ENCODE measurements around the gene PSMC4. TPM values are rescaled to one million over a fixed set of nuclear protein-coding genes. Genes with fewer than 3 reads are reported as not detected.

Gene PSMC4
- polyA plus RNA-seq, 1 donor, result 73.7 TPM

GRCh38 chr19:40005691-40006272, 34.8 kb downstream of the PSMC4 start:
- DNase-seq, result no peak
- H3K27ac ChIP-seq (ENCODE audit: low read length), result no peak overlapping the region
- no peaks in the 10 kb centered on the region for H3K9me3 ChIP-seq (ENCODE audit: control insufficient read depth, low read depth, low read length)
- WGBS (ENCODE audit: insufficient coverage, low lambda C conversion rate), result 100% methylated on average over 1 of the region's 4 CpGs
- H3K27me3 ChIP-seq (ENCODE audit: control insufficient read depth, insufficient read depth, low read length), result no peaks in the 10 kb centered on the region
- H3K4me1 ChIP-seq (ENCODE audit: control insufficient read depth, insufficient read depth, low read length), result no peaks in the 10 kb centered on the region
- H3K36me3 ChIP-seq (ENCODE audit: control insufficient read depth, insufficient read depth, low read length), result peaks cover 14% of the 10 kb centered on the region
- H3K4me3 ChIP-seq (ENCODE audit: low read length), result no peak overlapping the region

- Histone ChIP-seq H3K27ac (ENCODE audit: low read length) (no peak overlapping the region), H3K36me3 (ENCODE audit: control insufficient read depth, insufficient read depth, low read length) (peaks cover 14% of the 10 kb centered on the region), H3K27me3 (ENCODE audit: control insufficient read depth, insufficient read depth, low read length) (no peaks in the 10 kb centered on the region), H3K4me3 (ENCODE audit: low read length) (no peak overlapping the region), H3K9me3 (ENCODE audit: control insufficient read depth, low read depth, low read length) (no peaks in the 10 kb centered on the region), H3K4me1 (ENCODE audit: control insufficient read depth, insufficient read depth, low read length) (no peaks in the 10 kb centered on the region)
- no peak for DNase-seq
- WGBS (ENCODE audit: insufficient coverage, low lambda C conversion rate), result no CpG with 5 or more reads among the region's 1 CpG
Measured at GRCh38 chr19:40006273-40006691, 35.3 kb downstream of the PSMC4 start.

- H3K27ac ChIP-seq (ENCODE audit: low read length), result no peak overlapping the region
- no peaks in the 10 kb centered on the region for H3K27me3 ChIP-seq (ENCODE audit: control insufficient read depth, insufficient read depth, low read length)
- H3K4me3 ChIP-seq (ENCODE audit: low read length), result no peak overlapping the region
- DNase-seq, result no peak
- peaks cover 4% of the 10 kb centered on the region for H3K9me3 ChIP-seq (ENCODE audit: control insufficient read depth, low read depth, low read length)
- H3K4me1 ChIP-seq (ENCODE audit: control insufficient read depth, insufficient read depth, low read length), result no peaks in the 10 kb centered on the region
- peaks cover 18% of the 10 kb centered on the region for H3K36me3 ChIP-seq (ENCODE audit: control insufficient read depth, insufficient read depth, low read length)
Measured at GRCh38 chr19:40009674-40010073, 38.7 kb downstream of the PSMC4 start.

GRCh38 chr19:40013991-40014390, 43.0 kb downstream of the PSMC4 start:
- no CpG with 5 or more reads among the region's 4 CpGs for WGBS (ENCODE audit: insufficient coverage, low lambda C conversion rate)
- Histone ChIP-seq H3K9me3 (ENCODE audit: control insufficient read depth, low read depth, low read length) (peaks cover 14% of the 10 kb centered on the region), H3K27ac (ENCODE audit: low read length) (no peak overlapping the region), H3K36me3 (ENCODE audit: control insufficient read depth, insufficient read depth, low read length) (peaks cover 4% of the 10 kb centered on the region), H3K4me1 (ENCODE audit: control insufficient read depth, insufficient read depth, low read length) (no peaks in the 10 kb centered on the region), H3K4me3 (ENCODE audit: low read length) (no peak overlapping the region), H3K27me3 (ENCODE audit: control insufficient read depth, insufficient read depth, low read length) (no peaks in the 10 kb centered on the region)
- no peak for DNase-seq

GRCh38 chr19:40023969-40024368, 53.0 kb downstream of the PSMC4 start:
- Histone ChIP-seq H3K4me3 (ENCODE audit: low read length) (no peak overlapping the region), H3K27me3 (ENCODE audit: control insufficient read depth, insufficient read depth, low read length) (no peaks in the 10 kb centered on the region), H3K36me3 (ENCODE audit: control insufficient read depth, insufficient read depth, low read length) (no peaks in the 10 kb centered on the region), H3K27ac (ENCODE audit: low read length) (no peak overlapping the region), H3K4me1 (ENCODE audit: control insufficient read depth, insufficient read depth, low read length) (no peaks in the 10 kb centered on the region), H3K9me3 (ENCODE audit: control insufficient read depth, low read depth, low read length) (peaks cover 51% of the 10 kb centered on the region)
- WGBS (ENCODE audit: insufficient coverage, low lambda C conversion rate), result no CpG with 5 or more reads among the region's 3 CpGs
- no peak for DNase-seq

- 94% methylated on average over 2 of the region's 4 CpGs for WGBS (ENCODE audit: insufficient coverage, low lambda C conversion rate)
Measured at GRCh38 chr19:40025938-40026596, 55.1 kb downstream of the PSMC4 start.

GRCh38 chr19:40026597-40026970, 55.6 kb downstream of the PSMC4 start:
- Histone ChIP-seq H3K27ac (ENCODE audit: low read length) (no peak overlapping the region), H3K27me3 (ENCODE audit: control insufficient read depth, insufficient read depth, low read length) (no peaks in the 10 kb centered on the region), H3K9me3 (ENCODE audit: control insufficient read depth, low read depth, low read length) (peaks cover 59% of the 10 kb centered on the region), H3K4me1 (ENCODE audit: control insufficient read depth, insufficient read depth, low read length) (no peaks in the 10 kb centered on the region), H3K4me3 (ENCODE audit: low read length) (no peak overlapping the region), H3K36me3 (ENCODE audit: control insufficient read depth, insufficient read depth, low read length) (no peaks in the 10 kb centered on the region)
- WGBS (ENCODE audit: insufficient coverage, low lambda C conversion rate), result 100% methylated on average over 2 of the region's 5 CpGs
- no peak for DNase-seq

More at GRCh38 chr19:40025938-40026596, 55.1 kb downstream of the PSMC4 start:
- Histone ChIP-seq H3K27me3 (ENCODE audit: control insufficient read depth, insufficient read depth, low read length) (no peaks in the 10 kb centered on the region), H3K36me3 (ENCODE audit: control insufficient read depth, insufficient read depth, low read length) (no peaks in the 10 kb centered on the region), H3K4me1 (ENCODE audit: control insufficient read depth, insufficient read depth, low read length) (no peaks in the 10 kb centered on the region), H3K27ac (ENCODE audit: low read length) (no peak overlapping the region), H3K4me3 (ENCODE audit: low read length) (no peak overlapping the region), H3K9me3 (ENCODE audit: control insufficient read depth, low read depth, low read length) (peaks cover 57% of the 10 kb centered on the region)
- DNase-seq, result no peak

Other genes with a start within 250 kb of the PSMC4 start
- gene CLC, start 233.1 kb upstream of the PSMC4 start, polyA plus RNA-seq, result 0.85 TPM
- gene LEUTX, start 192.3 kb upstream of the PSMC4 start, polyA plus RNA-seq, result not detected
- gene DYRK1B, start 137.0 kb upstream of the PSMC4 start, polyA plus RNA-seq, result 27.6 TPM
- 226 TPM for gene FBL, start 124.8 kb upstream of the PSMC4 start, polyA plus RNA-seq
- gene FCGBP, start 36.5 kb upstream of the PSMC4 start, polyA plus RNA-seq, result 609 TPM
- gene ZNF546, start 25.9 kb downstream of the PSMC4 start, polyA plus RNA-seq, result 3.9 TPM
- gene ZNF780B, start 85.1 kb downstream of the PSMC4 start, polyA plus RNA-seq, result 21.8 TPM
- 16.0 TPM for gene ZNF780A, start 119.8 kb downstream of the PSMC4 start, polyA plus RNA-seq
- 10.1 TPM for gene MAP3K10, start 220.3 kb downstream of the PSMC4 start, polyA plus RNA-seq
- gene TTC9B, start 247.2 kb downstream of the PSMC4 start, polyA plus RNA-seq, result 3.1 TPM

Measured in large intestine (tissue), 3 donors.